ENCODE results near the gene PNLDC1. TPM values are rescaled to one million over a fixed set of nuclear protein-coding genes. Genes with fewer than 3 reads are reported as not detected.
A peak's percentile ranks its signal among the peaks of the same experiment; 100 is the strongest.

PNLDC1 gene
- total and polyA plus RNA-seq, 9 of the 15 experiments (the other 6 are each of a cell fraction or from before 2014, with no cell fraction given): 0.12 TPM; not detected in 8

GRCh38 chr6:159832946-159833345, 32.9 kb downstream of the PNLDC1 start (continued):
- TF ChIP-seq ZKSCAN8 (CRISPR knock-in tag; IDR thresholded peaks at IDR 0.05) (no peak), ZNF398 (CRISPR knock-in tag; IDR thresholded peaks at IDR 0.05) (no peak), NRF1 (conservative IDR thresholded peaks at IDR 0.05 in 1 of 2, IDR thresholded peaks at IDR 0.05 in 1 of 2) (0 out of 4 replicates have a peak, but pooled peaks of 1 of the 2 experiments have one; percentile 13), MAFF (IDR thresholded peaks at IDR 0.05; ENCODE audit: low read length) (peak; percentile 14; the same call in 1 of the 2 replicates), ATF2 (CRISPR knock-in tag; IDR thresholded peaks at IDR 0.05) (no peak), CTCF (IDR thresholded peaks at IDR 0.05 in 2 of 3, conservative IDR thresholded peaks at IDR 0.05 in 1 of 3; ENCODE audit: insufficient read depth in 2 of 3, low read depth in 1 of 3, low read length in 3 of 3) (peak in 2 of 3 experiments; percentile 34 to 47; a peak in 3 of 6 replicates), CREM (IDR thresholded peaks at IDR 0.05; ENCODE audit: low read depth) (no peak), CBFA2T3 (IDR thresholded peaks at IDR 0.05) (peak; percentile 17; the same call in 1 of the 2 replicates), RBM17 (IDR thresholded peaks at IDR 0.05; ENCODE audit: borderline replicate concordance, low read depth, low read length) (no peak)
